ENCODE results near the gene MAP4K5.

GRCh38 chr14:50533806-50534205 is 1.4 kb upstream of the MAP4K5 start:
- TF ChIP-seq RAD21 (IDR thresholded peaks at IDR 0.05; ENCODE audit: low read length): no peak
- TF ChIP-seq CTCF (conservative IDR thresholded peaks at IDR 0.05; ENCODE audit: low read depth, low read length): no peak
- no peak for TF ChIP-seq BHLHE40 (IDR thresholded peaks at IDR 0.05; ENCODE audit: low read depth, low read length)
- TF ChIP-seq POLR2A (IDR thresholded peaks at IDR 0.05; ENCODE audit: low read depth, low read length): no peak
- no peak for TF ChIP-seq MAZ (IDR thresholded peaks at IDR 0.05; ENCODE audit: borderline replicate concordance, low read depth, low read length)
- TF ChIP-seq RFX5 (IDR thresholded peaks at IDR 0.05; ENCODE audit: low read depth, low read length): no peak
- TF ChIP-seq CEBPB (IDR thresholded peaks at IDR 0.05; ENCODE audit: low read depth, low read length): no peak
- TF ChIP-seq ELK1 (IDR thresholded peaks at IDR 0.05; ENCODE audit: borderline replicate concordance, low read depth, low read length): no peak
- TF ChIP-seq SMC3 (IDR thresholded peaks at IDR 0.05; ENCODE audit: low read depth, low read length): no peak
- TF ChIP-seq MXI1 (IDR thresholded peaks at IDR 0.05; ENCODE audit: borderline replicate concordance, low read depth, low read length): no peak
- TF ChIP-seq NFE2L2 (IDR thresholded peaks at IDR 0.05; ENCODE audit: low read depth, low read length): no peak

Measured in IMR-90 (cell line).